Endothelial cell (in vitro differentiated cells): ENCODE results near the gene MORF4L1. TPM values are rescaled to one million over a fixed set of nuclear protein-coding genes. Genes with fewer than 3 reads are reported as not detected.
"Not testable (repeated sequence)": the region's sequence is repeated elsewhere in the genome, so short reads cannot be mapped to it uniquely, and the experiment has no call there.

Source experiments
- DNase-seq: peaks from one replicate; pipeline ENCODE4 v3.0.0; 2021; ENCODE audit warnings: low spot score
- H3K27ac Mint-ChIP-seq: one replicate; pipeline ENCODE4 v1.8.0; 2021; ENCODE audit warnings: mixed read lengths, inconsistent platforms; ENCODE audit not compliant: unreplicated experiment
- H3K27me3 Mint-ChIP-seq: one replicate; pipeline ENCODE4 v1.8.0; 2021; ENCODE audit warnings: mild to moderate bottlenecking, moderate library complexity, mixed read lengths, inconsistent platforms; ENCODE audit not compliant: unreplicated experiment
- H3K36me3 Mint-ChIP-seq: one replicate; pipeline ENCODE4 v1.8.0; 2021; ENCODE audit warnings: mild to moderate bottlenecking, low read depth, mixed read lengths, inconsistent platforms; ENCODE audit not compliant: unreplicated experiment
- H3K4me1 Mint-ChIP-seq: one replicate; pipeline ENCODE4 v1.8.0; 2021; ENCODE audit warnings: mild to moderate bottlenecking, mixed read lengths, inconsistent platforms; ENCODE audit not compliant: unreplicated experiment
- H3K4me3 Mint-ChIP-seq: one replicate; pipeline ENCODE4 v1.8.0; 2021; ENCODE audit warnings: mild to moderate bottlenecking, mixed read lengths, inconsistent platforms; ENCODE audit not compliant: unreplicated experiment
- H3K9me3 Mint-ChIP-seq: one replicate; pipeline ENCODE4 v1.8.0; 2021; ENCODE audit warnings: mixed read lengths, inconsistent platforms; ENCODE audit not compliant: unreplicated experiment
- total RNA-seq: library from RNA; stranded (reverse); fragmentation: NEBNext Ultra II Directional; extraction: Animal tissue kit (Norgen Biotek cat#: 25700); gene quantifications from one replicate; pipeline ENCODE4 v1.2.1, GENCODE V29; 2021; ENCODE audit not compliant: unreplicated experiment
- TF ChIP-seq, protein P1 (sequence below): fragments of 200-600 bp; sonication (generic); IDR thresholded peaks from one replicate; pipeline ENCODE4 v1.5.0; 2021; ENCODE audit warnings: antibody characterized with exemption; ENCODE audit not compliant: unreplicated experiment

MORF4L1 gene
- total RNA-seq, 1 donor from 2014 or later = 347 TPM

DNA sequence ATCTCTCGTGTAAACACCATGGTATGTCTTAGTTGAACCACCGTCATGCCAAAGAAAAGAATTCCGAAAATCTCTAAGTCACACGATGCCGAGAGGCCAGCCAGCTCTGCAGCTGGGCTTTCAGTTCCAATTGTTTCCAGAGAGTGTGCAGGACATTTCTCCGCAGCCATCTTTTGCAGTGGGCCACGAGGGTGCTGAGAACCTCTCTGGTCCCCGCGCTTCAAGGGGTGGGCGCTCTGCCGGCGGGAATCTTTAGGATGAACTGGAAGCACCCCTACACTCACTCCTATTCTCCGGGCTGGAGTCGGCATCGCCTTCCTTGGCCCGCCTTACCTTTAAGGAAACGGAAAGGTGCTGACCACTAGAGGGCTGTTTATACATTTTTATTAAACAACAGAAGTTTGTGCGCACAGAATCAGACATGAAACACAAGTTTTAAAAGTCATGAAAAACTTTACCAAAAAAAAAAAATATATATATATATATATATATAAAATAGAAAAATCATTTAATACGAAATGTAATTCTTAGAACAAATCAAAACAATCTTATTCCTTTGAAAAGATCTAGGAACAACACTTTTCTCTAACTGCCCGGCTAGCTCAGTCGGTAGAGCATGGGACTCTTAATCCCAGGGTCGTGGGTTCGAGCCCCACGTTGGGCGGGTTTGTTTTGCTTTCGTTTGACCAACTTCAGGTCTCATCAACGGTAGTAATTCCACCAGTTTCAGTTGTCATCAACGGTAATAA lies 12.5 kb upstream of the MORF4L1 start:
- peaks cover 6% of the 10 kb centered on the region for H3K36me3 Mint-ChIP-seq
- H3K4me1 Mint-ChIP-seq = no peaks in the 10 kb centered on the region
- TF ChIP-seq, protein P1, sequence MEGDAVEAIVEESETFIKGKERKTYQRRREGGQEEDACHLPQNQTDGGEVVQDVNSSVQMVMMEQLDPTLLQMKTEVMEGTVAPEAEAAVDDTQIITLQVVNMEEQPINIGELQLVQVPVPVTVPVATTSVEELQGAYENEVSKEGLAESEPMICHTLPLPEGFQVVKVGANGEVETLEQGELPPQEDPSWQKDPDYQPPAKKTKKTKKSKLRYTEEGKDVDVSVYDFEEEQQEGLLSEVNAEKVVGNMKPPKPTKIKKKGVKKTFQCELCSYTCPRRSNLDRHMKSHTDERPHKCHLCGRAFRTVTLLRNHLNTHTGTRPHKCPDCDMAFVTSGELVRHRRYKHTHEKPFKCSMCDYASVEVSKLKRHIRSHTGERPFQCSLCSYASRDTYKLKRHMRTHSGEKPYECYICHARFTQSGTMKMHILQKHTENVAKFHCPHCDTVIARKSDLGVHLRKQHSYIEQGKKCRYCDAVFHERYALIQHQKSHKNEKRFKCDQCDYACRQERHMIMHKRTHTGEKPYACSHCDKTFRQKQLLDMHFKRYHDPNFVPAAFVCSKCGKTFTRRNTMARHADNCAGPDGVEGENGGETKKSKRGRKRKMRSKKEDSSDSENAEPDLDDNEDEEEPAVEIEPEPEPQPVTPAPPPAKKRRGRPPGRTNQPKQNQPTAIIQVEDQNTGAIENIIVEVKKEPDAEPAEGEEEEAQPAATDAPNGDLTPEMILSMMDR = peak; percentile 44
- H3K4me3 Mint-ChIP-seq = peak overlapping the region; percentile 90
- H3K27me3 Mint-ChIP-seq = peaks cover 3% of the 10 kb centered on the region
- no peaks in the 10 kb centered on the region for H3K9me3 Mint-ChIP-seq
- DNase-seq = peak; percentile 78
- H3K27ac Mint-ChIP-seq = peak overlapping the region; percentile 90

DNA sequence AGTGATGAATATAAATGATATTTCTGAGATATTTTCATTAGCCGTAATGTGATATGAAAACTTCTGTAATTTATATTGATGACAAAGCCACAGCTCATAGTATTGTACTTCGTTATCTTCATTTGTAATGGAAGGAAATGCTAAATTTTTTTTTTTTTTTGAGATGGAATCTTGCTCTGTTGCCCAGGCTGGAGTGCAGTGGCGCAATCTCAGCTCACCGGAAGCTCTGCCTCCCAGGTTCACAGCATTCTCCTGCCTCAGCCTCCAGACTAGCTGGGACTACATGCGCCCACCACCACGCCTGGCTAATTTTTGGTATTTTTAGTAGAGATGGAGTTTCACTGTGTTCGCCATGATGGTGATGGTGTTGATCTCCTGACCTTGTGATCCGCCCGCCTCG lies 7.1 kb upstream of the MORF4L1 start:
- H3K4me3 Mint-ChIP-seq, H3K27me3 Mint-ChIP-seq, DNase-seq, H3K4me1 Mint-ChIP-seq, H3K36me3 Mint-ChIP-seq, H3K9me3 Mint-ChIP-seq, H3K27ac Mint-ChIP-seq: not testable (repeated sequence)

DNA sequence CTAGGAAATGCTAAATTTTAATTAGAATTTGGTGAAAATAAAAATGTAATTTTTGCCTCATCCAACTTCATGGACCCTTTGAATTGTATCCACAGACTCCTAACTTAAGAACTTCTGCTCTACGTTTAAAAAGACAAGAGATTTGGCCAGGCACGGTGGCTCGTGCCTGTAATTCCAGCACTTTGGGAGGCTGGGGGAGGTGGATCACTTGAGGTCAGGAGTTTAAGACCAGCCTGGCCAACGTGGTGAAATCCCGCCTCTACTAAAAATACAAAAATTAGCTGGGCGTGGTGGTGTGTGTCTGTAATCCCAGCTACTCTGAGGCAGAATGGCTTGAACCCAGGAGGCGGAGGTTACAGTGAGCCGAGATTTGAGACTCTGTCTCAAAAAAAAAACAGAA lies 6.7 kb upstream of the MORF4L1 start:
- not testable (repeated sequence) for H3K27ac Mint-ChIP-seq, H3K4me3 Mint-ChIP-seq, DNase-seq, H3K27me3 Mint-ChIP-seq, H3K36me3 Mint-ChIP-seq, H3K9me3 Mint-ChIP-seq, H3K4me1 Mint-ChIP-seq

DNA sequence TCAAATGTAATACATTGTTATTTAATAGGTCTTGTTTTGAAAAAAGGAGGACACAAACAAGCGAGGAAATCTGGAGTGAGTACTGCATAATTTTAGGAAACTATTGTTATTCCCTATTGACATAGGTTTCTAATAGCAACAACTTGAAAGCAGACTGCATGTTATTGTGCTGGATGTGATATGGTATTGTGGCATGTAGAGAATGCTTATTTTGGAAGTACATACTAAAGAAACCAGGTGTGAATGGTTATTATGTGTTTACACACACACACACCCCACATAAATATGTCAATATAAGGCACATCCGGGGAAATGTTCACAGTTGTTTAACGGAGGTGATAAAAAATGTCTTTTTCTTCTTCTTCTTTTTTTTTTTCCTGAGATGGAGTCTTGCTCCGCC lies 5.9 kb upstream of the MORF4L1 start:
- Mint-ChIP-seq H3K9me3 (no peaks in the 10 kb centered on the region), H3K27me3 (peaks cover 3% of the 10 kb centered on the region), H3K4me3 (no peak overlapping the region), H3K4me1 (no peaks in the 10 kb centered on the region), H3K36me3 (peaks cover 4% of the 10 kb centered on the region), H3K27ac (no peak overlapping the region)
- DNase-seq = no peak
- TF ChIP-seq, protein P1 = no peak

DNA sequence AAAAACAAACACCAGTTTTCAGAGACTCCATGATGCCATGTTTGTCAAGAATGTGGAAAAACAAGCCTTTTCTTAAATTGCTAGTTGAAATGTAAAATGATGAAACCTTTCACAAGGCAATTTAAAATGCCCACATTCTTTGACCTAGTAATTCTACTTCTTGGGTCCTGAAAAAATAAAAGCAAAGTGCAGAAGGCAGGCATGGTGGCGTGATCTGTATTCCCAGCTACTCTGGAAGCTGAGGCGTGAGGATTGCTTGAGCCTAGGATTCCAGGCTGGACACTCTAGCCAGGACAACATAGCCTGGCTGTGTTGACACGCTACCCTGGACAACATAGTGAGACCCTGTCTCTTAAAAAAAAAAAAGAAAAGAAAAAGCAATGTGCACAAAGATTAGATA lies 4.3 kb upstream of the MORF4L1 start:
- H3K36me3 Mint-ChIP-seq = peaks cover 8% of the 10 kb centered on the region
- H3K4me1 Mint-ChIP-seq = peaks cover 3% of the 10 kb centered on the region
- no peaks in the 10 kb centered on the region for H3K9me3 Mint-ChIP-seq
- no peak overlapping the region for H3K4me3 Mint-ChIP-seq
- no peak overlapping the region for H3K27ac Mint-ChIP-seq
- H3K27me3 Mint-ChIP-seq = peaks cover 15% of the 10 kb centered on the region
- TF ChIP-seq, protein P1 = no peak
- no peak for DNase-seq

DNA sequence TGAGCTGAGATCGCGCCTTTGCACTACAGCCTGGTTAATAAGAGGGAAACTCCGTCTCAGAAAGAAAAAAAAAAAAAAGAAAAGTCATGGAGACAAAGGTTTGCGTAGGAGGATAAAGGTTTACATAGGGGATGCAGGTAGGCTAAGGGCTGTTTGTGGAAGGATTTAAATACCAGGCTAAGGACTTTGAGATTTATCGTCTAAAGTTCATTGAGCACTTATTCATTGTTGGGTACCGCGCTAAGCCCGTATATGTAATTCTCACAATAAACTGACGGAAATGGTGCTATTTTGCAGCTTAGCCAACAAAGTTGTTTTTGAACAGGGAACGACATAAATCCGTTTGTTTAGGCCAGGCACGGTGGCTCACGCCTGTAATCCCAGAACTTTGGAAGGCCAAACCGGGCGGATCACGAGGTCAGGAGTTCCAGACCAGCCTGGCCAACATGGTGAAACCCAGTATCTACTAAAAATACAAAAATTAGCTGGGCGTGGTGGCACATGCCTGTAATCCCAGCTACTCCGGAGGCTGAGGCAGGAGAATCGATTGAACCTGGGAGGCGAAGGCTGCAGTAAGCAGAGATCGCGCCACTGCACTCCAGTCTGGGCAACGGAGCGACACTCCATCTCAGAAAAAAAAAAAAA lies 1.1 kb upstream of the MORF4L1 start:
- peaks cover 25% of the 10 kb centered on the region for H3K27me3 Mint-ChIP-seq
- peak overlapping the region; percentile 98 for H3K27ac Mint-ChIP-seq
- H3K4me3 Mint-ChIP-seq = peak overlapping the region; percentile 92
- peaks cover 12% of the 10 kb centered on the region for H3K36me3 Mint-ChIP-seq
- H3K9me3 Mint-ChIP-seq, DNase-seq: not testable (repeated sequence)
- peaks cover 24% of the 10 kb centered on the region for H3K4me1 Mint-ChIP-seq
